HG03460 (cell line): ENCODE data around the gene IL16.

Source experiments
- ATAC-seq: cut with Tn5 transposase; IDR thresholded peaks from one replicate; pipeline ENCODE4 v1.9.1; 2021; ENCODE audit not compliant: unreplicated experiment

IL16 gene

GRCh38 chr15:81289910-81290309 lies 93.2 kb downstream of the IL16 start:
- no peak for ATAC-seq

GRCh38 chr15:81291916-81292522 lies 95.3 kb downstream of the IL16 start:
- no peak for ATAC-seq

GRCh38 chr15:81292523-81293001 lies 95.9 kb downstream of the IL16 start:
- ATAC-seq: peak; percentile 32

GRCh38 chr15:81293728-81294515 lies 97.2 kb downstream of the IL16 start:
- peak; percentile 51 for ATAC-seq

GRCh38 chr15:81294516-81294880 lies 97.8 kb downstream of the IL16 start:
- ATAC-seq: no peak

- ATAC-seq: no peak
Observed at GRCh38 chr15:81295486-81296121, 98.9 kb downstream of the IL16 start.

- ATAC-seq: no peak
Observed at GRCh38 chr15:81296186-81296585, 99.5 kb downstream of the IL16 start.

- ATAC-seq: peak; percentile 49
Observed at GRCh38 chr15:81296673-81297072, 100.0 kb downstream of the IL16 start.

GRCh38 chr15:81297147-81297572 lies 100.5 kb downstream of the IL16 start:
- no peak for ATAC-seq

- no peak for ATAC-seq
Observed at GRCh38 chr15:81297603-81298575, 101.2 kb downstream of the IL16 start.

GRCh38 chr15:81298611-81299010 lies 101.9 kb downstream of the IL16 start:
- ATAC-seq: no peak

GRCh38 chr15:81299156-81299555 lies 102.5 kb downstream of the IL16 start:
- no peak for ATAC-seq

- no peak for ATAC-seq
Observed at GRCh38 chr15:81299630-81300273, 103.1 kb downstream of the IL16 start.

GRCh38 chr15:81301385-81301784 lies 104.7 kb downstream of the IL16 start:
- ATAC-seq: no peak

- peak; percentile 72 for ATAC-seq
Observed at GRCh38 chr15:81301815-81302399, 105.2 kb downstream of the IL16 start.

GRCh38 chr15:81302701-81303109 lies 106.0 kb downstream of the IL16 start:
- ATAC-seq: no peak

- ATAC-seq: no peak
Observed at GRCh38 chr15:81303244-81304225, 106.9 kb downstream of the IL16 start.

GRCh38 chr15:81304226-81304625 lies 107.5 kb downstream of the IL16 start:
- ATAC-seq: no peak

GRCh38 chr15:81308260-81308659 lies 111.6 kb downstream of the IL16 start:
- no peak for ATAC-seq
